Muscle of arm (tissue), 12 donors: ENCODE measurements around the gene NTM. TPM values are rescaled to one million over a fixed set of nuclear protein-coding genes. Genes with fewer than 3 reads are reported as not detected.
A peak's percentile ranks its signal among the peaks of the same experiment; 100 is the strongest.

ENCODE experiments used
- DNase-seq: peaks from one replicate; pipeline ENCODE4 v3.0.0-alpha.2; 2013
- polyA plus RNA-seq, 12 donors: library from polyadenylated mRNA; unstranded; fragments of 120-200 nt; gene quantifications; one replicate each; pipeline ENCODE4 v1.2.1, GENCODE V29; 2013; ENCODE audit not compliant: insufficient read length in 12 of 12

Gene NTM
- polyA plus RNA-seq, 12 donors = 9.6 to 40.9 (median 22.3) TPM; not detected in 1

DNA sequence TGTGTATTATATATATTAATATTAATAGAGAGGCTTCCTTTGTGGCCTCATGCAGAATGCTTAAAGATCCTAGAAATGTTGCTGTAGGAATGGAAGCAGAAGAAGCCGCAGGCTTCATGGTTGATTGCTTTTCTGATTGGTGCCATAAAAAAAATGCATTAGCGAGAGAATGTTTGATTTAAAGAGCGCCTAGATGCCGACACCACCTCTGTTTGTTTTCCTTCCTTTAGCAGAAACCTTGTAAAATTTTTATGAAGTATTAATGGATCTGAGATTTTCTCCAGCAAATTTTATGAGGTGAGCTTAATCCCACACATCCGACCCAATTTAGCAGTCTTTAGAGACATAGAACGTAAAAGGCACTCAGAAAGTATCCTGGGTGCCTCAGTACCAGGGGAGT lies 587.5 kb downstream of the NTM start:
- DNase-seq = no peak

- DNase-seq = no peak
Measured at GRCh38 chr11:131962818-131963217, 592.4 kb downstream of the NTM start.

GRCh38 chr11:131964698-131965483 lies 594.5 kb downstream of the NTM start:
- no peak for DNase-seq

DNA sequence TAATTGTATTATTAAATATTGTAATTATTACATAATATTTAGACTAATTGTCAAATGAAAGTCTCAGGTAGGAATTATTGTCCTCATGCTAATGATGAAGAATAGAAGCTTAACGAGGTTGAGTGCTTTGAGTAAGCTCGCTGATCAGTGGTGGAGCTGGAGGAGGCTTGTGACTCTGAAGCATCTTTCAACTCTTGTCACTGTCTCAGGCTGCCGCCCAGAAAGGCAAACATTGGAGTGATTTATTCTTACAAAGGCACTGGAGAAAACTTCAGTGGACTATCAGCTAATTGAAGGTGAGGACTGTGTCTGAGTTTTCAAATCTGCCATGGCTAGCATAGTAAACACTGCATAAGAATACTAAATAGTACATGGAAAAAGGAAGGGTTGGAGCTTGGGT lies 595.1 kb downstream of the NTM start:
- DNase-seq = no peak

DNA sequence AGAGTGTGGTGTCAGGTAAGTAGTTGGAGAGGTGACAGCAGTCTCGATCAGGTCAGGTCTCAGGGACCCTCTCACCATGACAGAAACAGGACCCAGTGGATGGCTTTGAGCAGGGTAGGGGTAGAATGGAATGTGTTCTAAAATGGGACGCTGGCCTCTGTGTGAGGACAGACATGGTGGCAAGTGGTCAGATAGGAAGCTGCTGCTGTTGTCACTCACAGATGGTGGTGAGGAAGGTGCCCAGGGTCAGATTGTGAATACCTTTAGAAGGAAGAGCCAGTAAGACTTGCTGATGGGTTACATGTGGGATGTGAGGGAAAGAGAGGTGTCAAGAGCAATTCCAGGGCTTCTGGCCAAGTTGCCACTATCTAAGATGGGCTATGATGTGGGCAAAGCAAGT lies 596.3 kb downstream of the NTM start:
- no peak for DNase-seq

DNA sequence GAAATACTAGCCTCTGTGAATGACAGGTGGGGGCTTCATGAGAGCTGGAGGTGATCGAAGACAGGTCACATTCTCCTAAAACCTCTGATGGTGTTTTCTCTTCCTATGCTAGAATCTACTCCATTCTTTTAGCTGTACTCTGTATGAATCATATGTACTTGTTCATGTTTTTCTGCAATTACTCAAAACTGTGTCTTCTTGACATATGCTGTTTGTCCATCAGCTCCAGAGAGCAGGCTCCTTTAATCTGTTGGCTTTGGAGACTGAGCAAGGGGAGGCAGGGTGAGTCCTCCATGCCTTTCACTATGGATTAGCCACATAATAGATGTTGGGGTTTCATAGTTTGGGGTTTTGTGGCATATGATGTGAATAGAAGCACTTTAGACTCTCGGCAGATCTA lies 598.8 kb downstream of the NTM start:
- no peak for DNase-seq

DNA sequence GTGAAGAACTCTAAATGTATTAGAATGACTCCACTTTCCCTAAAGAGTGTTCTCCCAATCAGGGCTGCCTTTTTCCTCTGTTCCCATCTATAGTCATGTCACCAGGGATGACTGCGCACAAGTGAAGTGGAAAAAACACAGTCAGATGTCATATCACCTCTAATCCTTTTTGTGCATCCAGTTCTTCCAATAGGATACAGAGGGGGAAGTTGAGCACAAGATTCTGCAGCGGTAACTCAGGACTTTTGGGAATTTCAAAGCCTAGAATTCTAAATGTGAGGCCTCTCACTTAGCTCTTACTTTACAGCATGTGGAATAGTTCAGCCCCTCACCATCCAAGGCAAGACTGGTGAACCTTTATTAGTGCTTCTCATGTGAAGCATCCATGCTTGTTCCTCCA lies 602.6 kb downstream of the NTM start:
- no peak for DNase-seq

DNA sequence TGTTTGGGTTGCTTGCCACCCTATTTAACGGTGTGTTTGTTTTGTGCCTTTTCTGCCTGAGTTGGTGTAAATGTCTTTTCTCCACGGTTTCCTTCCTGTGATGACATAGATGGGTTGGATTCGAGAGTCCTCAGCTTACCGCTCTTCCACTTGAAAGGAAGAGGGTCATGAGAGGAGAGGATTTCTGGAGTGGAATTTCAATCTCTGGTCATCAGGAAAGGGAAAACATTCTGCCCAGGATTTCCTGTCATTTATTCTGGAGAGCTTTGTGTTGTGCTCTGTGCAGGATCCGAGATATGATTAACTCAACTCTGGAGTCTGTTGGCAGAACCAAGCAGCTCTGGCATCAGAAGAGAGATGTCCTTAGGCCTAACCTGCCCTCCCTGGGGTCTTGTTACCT lies 605.2 kb downstream of the NTM start:
- no peak for DNase-seq

- DNase-seq = no peak
Measured at GRCh38 chr11:131976021-131976420, 605.6 kb downstream of the NTM start.

GRCh38 chr11:131977231-131977630 lies 606.8 kb downstream of the NTM start:
- DNase-seq = no peak

DNA sequence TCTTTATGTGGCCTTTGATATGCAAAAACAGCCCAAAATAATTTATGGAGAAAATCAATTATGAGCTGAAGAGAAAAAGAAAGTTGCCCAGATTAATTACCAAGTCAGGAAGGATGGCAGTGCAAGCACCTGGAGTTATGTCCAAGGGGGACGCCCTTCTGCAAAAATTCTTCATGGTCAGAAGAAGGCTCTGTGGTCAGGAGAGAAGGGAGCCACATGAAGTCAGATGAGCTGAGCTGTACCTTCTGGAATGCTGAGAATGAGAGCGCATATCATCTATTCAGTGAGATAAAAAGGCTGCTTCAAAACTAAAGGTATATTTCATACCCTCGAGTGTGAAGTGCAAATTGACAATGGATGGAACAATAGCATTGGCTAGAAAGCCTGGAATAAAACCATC lies 607.4 kb downstream of the NTM start:
- no peak for DNase-seq

GRCh38 chr11:131978351-131978750 lies 607.9 kb downstream of the NTM start:
- no peak for DNase-seq

DNA sequence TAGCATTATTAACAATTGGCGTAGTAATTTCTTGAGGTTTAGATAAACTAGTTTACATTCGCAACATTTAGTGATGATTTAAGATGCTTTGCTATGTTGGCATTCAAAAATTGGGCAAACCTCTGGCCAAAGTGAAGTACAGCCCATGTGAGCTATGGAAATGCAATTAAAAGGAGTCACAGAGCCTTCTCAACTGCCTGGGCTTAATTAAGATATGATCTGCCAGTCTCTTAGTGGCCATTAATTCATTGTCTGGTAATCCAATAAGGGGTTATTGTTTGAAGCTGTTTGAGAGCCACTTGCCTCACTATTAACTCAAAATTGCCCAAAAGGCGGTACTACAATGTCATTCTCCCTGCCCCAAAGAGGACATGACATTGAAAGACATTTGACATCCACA lies 608.9 kb downstream of the NTM start:
- DNase-seq = no peak

GRCh38 chr11:131980199-131980598 lies 609.8 kb downstream of the NTM start:
- no peak for DNase-seq

DNA sequence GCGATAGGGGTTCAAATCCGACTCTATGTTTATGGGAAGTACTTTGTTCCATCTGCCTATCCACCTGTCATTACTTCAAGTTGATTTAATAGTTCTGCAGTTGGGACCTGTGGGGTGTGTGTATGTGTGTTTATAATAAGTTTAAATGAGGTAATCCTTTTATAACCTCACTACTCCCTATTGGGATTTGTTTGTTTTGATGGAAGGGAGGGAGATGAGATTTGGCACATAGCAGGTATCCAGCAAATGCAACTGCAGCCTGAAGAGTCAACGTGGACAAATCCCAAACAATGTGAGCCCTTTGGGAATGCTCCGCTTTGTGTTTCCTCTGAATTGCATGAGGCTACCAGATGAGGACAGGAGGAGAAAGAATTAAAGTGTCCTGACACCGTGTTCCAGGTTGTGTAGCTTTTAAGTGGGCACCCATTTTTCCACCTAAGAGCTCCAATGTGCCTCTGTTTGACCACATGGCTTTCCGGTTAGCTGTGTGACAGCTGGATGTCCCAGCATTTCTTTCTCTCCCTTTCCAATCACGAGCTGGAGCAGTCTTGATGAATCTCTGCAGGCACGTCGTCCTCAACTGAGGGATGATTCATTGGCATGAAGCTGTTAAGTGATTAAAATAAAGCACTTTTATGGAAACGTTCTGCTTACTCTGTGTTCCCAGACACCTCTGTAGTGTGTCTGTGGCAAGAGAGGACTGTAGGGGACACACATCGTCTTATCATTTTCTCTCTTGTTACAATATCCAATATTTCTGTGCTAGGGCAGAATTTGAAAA lies 610.7 kb downstream of the NTM start:
- no peak for DNase-seq

GRCh38 chr11:131982154-131982553 lies 611.7 kb downstream of the NTM start:
- no peak for DNase-seq

- peak; percentile 77 for DNase-seq
Measured at GRCh38 chr11:131985846-131986301, 615.5 kb downstream of the NTM start.

GRCh38 chr11:131987703-131988102 lies 617.3 kb downstream of the NTM start:
- no peak for DNase-seq

DNA sequence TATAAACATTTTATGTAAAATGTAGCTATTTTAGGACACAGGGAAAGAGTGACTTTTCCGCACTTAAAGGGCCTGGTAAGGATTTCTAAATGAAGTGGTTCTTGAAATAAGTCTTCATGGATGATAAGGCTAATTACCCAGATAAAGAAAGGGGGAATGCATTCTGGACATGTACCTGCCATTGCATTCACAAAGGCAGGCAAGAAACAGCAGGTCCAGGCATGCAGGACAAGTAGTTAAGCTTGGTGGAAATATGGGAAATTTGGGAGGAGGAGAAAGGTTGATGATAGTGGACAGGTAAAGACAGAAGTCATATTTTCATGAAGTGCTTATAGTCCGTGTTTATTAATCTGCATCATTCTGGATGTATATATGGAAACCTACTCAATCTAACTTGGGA lies 621.2 kb downstream of the NTM start:
- DNase-seq = no peak

GRCh38 chr11:131993246-131993645 lies 622.8 kb downstream of the NTM start:
- no peak for DNase-seq

DNA sequence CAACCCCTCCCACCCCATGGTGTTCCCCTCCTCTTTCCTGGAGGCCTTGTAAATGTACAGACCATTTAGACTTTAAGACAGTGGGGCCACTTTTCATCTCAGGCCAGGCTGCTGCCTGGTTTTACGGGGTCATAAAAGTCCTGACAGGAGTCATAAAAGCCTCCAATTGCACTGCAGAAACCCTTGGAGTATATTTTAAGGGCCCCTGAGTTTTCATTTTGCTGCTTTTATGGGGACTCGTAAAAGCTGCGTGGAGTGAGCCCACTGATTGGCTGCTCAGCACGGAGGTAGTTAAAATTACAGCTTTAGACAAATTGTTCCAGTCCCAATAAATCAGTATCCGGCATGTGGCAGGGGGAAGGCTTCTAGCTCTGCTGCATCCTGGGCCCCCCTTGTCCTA lies 627.6 kb downstream of the NTM start:
- no peak for DNase-seq

DNA sequence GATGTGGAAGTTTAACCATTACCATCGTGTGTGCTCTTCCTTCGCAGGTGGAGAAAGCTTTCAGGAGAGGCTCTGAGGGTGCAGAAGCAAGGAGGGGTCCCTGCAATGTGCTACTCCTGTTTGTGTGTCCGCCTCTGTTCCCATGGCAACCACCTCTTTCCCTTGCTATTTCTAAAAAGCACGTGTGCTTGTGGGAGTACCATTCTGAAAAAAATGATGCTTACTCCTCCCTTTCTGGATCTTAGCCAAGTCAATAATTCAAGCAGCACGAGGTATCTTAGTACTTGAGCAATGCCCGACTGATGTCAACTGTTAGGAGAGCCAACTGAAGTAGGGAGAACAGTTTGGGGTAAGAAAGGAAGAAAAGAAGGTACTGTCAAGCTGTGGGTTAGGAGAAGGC lies 628.7 kb downstream of the NTM start:
- no peak for DNase-seq

- DNase-seq = no peak
Measured at GRCh38 chr11:131999955-132000354, 629.5 kb downstream of the NTM start.
